Loucy (cell line): Measurements from ENCODE around the gene TMEM129.

ENCODE experiments used
- EZH2phosphoT487 ChIP-seq: fragments of 200-600 bp; IDR thresholded peaks from 2 replicates; pipeline ENCODE4 v1.6.1; 2018; ENCODE audit warnings: antibody characterized with exemption, mild to moderate bottlenecking, moderate library complexity, borderline replicate concordance
- TF ChIP-seq, protein P1 (sequence below): fragments of 200-600 bp; sonication (generic); conservative IDR thresholded peaks from 2 replicates; pipeline ENCODE4 v1.5.1; 2014; ENCODE audit warnings: mild to moderate bottlenecking, antibody characterized with exemption, low read length

GRCh38 chr4:1737666-1738065, 16.5 kb upstream of the TMEM129 start:
- TF ChIP-seq, protein P1, sequence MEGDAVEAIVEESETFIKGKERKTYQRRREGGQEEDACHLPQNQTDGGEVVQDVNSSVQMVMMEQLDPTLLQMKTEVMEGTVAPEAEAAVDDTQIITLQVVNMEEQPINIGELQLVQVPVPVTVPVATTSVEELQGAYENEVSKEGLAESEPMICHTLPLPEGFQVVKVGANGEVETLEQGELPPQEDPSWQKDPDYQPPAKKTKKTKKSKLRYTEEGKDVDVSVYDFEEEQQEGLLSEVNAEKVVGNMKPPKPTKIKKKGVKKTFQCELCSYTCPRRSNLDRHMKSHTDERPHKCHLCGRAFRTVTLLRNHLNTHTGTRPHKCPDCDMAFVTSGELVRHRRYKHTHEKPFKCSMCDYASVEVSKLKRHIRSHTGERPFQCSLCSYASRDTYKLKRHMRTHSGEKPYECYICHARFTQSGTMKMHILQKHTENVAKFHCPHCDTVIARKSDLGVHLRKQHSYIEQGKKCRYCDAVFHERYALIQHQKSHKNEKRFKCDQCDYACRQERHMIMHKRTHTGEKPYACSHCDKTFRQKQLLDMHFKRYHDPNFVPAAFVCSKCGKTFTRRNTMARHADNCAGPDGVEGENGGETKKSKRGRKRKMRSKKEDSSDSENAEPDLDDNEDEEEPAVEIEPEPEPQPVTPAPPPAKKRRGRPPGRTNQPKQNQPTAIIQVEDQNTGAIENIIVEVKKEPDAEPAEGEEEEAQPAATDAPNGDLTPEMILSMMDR, result no peak
- TF ChIP-seq EZH2phosphoT487, result no peak
